KG1 (cell line): ENCODE data around the gene EPOP.

Source experiments
- DNase-seq: peaks from one replicate; lab custom pipeline; 2025; lab: John Stamatoyannopoulos, UW

Gene EPOP

GRCh38 chr17:38705803-38706504 lies 31.2 kb upstream of the EPOP start:
- DNase-seq, result no peak

GRCh38 chr17:38705523-38705802 lies 30.7 kb upstream of the EPOP start:
- no peak for DNase-seq

GRCh38 chr17:38704606-38705522 lies 30.1 kb upstream of the EPOP start, which contains the start of gene MLLT6:
MLLT6 (plus strand) TSS chr17:38705273; CDS start chr17:38705633, 360 bp downstream.
- peak; percentile 38 for DNase-seq

GRCh38 chr17:38703742-38704605 lies 29.2 kb upstream of the EPOP start:
- DNase-seq, result peak; percentile 41

- no peak for DNase-seq
Measured at GRCh38 chr17:38702916-38703741, 28.4 kb upstream of the EPOP start.

GRCh38 chr17:38702166-38702915 lies 27.6 kb upstream of the EPOP start:
- peak; percentile 79 for DNase-seq

- DNase-seq, result peak; percentile 85
Measured at GRCh38 chr17:38701504-38702165, 26.9 kb upstream of the EPOP start.

GRCh38 chr17:38698760-38699159 lies 24.0 kb upstream of the EPOP start:
- no peak for DNase-seq

- DNase-seq, result no peak
Measured at GRCh38 chr17:38697061-38697820, 22.5 kb upstream of the EPOP start.

GRCh38 chr17:38693700-38694329 lies 19.1 kb upstream of the EPOP start:
- no peak for DNase-seq

GRCh38 chr17:38691154-38691553 lies 16.4 kb upstream of the EPOP start:
- no peak for DNase-seq

GRCh38 chr17:38690386-38690785 lies 15.6 kb upstream of the EPOP start:
- no peak for DNase-seq

- no peak for DNase-seq
Measured at GRCh38 chr17:38687286-38687685, 12.5 kb upstream of the EPOP start.

- DNase-seq, result no peak
Measured at GRCh38 chr17:38685491-38685890, 10.7 kb upstream of the EPOP start.

GRCh38 chr17:38681096-38681495 lies 6.3 kb upstream of the EPOP start:
- DNase-seq, result no peak

- no peak for DNase-seq
Measured at GRCh38 chr17:38677819-38678218, 3.1 kb upstream of the EPOP start.

GRCh38 chr17:38676706-38677504 lies 2.1 kb upstream of the EPOP start:
- DNase-seq, result peak; percentile 56
